ENCODE measurements around the gene YY1.
A peak's percentile ranks its signal among the peaks of the same experiment; 100 is the strongest.
"Not testable (repeated sequence)": the region's sequence is repeated elsewhere in the genome, so short reads cannot be mapped to it uniquely, and the experiment has no call there.

Gene YY1

GRCh38 chr14:100304825-100305323, 65.9 kb downstream of the YY1 start:
- TF ChIP-seq CTCF (IDR thresholded peaks at IDR 0.05) (no peak), ZFX (IDR thresholded peaks at IDR 0.05; ENCODE audit: borderline replicate concordance) (no peak)
- peak overlapping the region; percentile 84 for H3K27ac ChIP-seq

GRCh38 chr14:100305324-100306100, 66.6 kb downstream of the YY1 start:
- H3K27ac ChIP-seq: peak overlapping the region; percentile 84
- TF ChIP-seq ZFX (IDR thresholded peaks at IDR 0.05; ENCODE audit: borderline replicate concordance) (no peak), CTCF (IDR thresholded peaks at IDR 0.05) (no peak)

GRCh38 chr14:100306101-100306997, 67.4 kb downstream of the YY1 start, which contains the start of gene SLC25A29:
TSS of gene SLC25A29 (minus strand) at chr14:100306444. CDS start at chr14:100306232, 212 bp downstream.
- peak within 1 kb of the TSS; percentile 84 for H3K27ac ChIP-seq

GRCh38 chr14:100306998-100307765, 68.2 kb downstream of the YY1 start:
- H3K27ac ChIP-seq: peak overlapping the region; percentile 84
- TF ChIP-seq CTCF (IDR thresholded peaks at IDR 0.05) (no peak), ZFX (IDR thresholded peaks at IDR 0.05; ENCODE audit: borderline replicate concordance) (no peak)

More at GRCh38 chr14:100306101-100306997, 67.4 kb downstream of the YY1 start, which contains the start of gene SLC25A29:
- TF ChIP-seq CTCF (IDR thresholded peaks at IDR 0.05): no peak
- TF ChIP-seq ZFX (IDR thresholded peaks at IDR 0.05; ENCODE audit: borderline replicate concordance): no peak

- TF ChIP-seq CTCF (IDR thresholded peaks at IDR 0.05): 0 out of 2 replicates have a peak, but pooled peaks have one; percentile 11
- TF ChIP-seq ZFX (IDR thresholded peaks at IDR 0.05; ENCODE audit: borderline replicate concordance): no peak
- 0 out of 2 replicates have a peak overlapping the region, but pooled peaks have one; percentile 12 for H3K27ac ChIP-seq
Measured at GRCh38 chr14:100307766-100308426, 69.0 kb downstream of the YY1 start.

- not testable (repeated sequence) for H3K27ac ChIP-seq
Measured at GRCh38 chr14:100308427-100308792, 69.5 kb downstream of the YY1 start.
